Stimulated activated CD8-positive, alpha-beta memory T cell treated with anti-CD3 and anti-CD28 coated beads, Interleukin-12 subunit alpha, Interleukin-12 subunit beta, amount 100 ng/mL, for 24 hours (primary cell): Measurements from ENCODE around the gene PARD3B.

Experiments
- DNase-seq: peaks from one replicate; pipeline ENCODE4 v3.0.0-alpha.2; 2020; ENCODE audit errors: extremely low read depth

PARD3B gene

DNA sequence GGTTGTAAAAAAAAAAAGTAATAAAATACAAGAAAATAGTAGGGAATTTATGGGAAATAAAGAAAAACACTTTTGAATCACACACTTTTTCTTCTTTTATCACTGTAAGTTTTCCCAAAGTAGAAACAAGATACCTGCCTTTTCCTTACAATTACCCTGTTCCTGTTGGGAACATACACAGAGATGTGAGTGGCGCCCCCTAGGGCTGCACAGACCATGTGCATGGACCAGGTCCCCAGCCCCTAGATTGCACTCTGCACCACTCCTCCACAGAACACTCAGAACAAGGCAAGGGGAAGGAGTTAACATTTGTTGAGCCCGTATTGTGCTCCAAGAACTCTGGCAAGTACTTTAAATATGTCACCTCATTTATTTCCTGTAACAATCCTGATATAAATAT is 1018.4 kb downstream of the PARD3B start:
- no peak for DNase-seq

DNA sequence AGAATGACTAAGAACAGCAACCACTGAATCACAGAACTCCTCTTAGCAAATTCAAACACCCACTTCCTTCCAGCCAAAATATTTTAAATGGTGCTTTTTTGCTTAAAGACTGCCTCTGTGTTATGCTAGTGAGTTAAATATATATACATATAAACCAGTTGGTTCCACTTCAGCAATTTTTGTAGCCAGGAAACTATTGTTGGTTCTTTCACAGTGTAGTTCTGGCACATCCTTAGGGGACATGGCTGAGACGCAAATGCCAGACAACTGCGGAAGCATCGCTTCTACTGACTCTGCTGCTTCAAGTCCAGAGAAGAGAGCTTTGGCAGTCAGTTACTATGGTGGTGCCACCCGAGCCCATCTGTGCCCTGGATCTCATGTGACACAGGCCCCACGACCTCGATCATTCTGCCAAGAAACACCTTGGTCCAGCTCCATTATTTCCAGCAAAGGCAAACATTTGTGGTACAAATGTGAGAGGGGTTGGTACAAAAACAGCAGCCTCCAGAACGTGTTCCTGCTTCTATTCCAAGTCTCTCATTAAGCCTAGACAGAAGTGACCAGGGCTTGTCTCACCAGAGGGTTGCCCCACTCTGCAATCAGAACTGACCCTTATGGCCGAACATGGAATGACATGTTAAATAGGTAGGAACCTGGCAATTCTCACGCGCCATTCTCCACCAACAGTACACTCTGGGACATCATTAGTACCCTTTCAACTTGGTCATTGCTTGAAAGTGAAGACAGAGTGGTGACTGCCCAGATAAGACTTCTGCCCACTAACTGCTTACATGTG is 1019.3 kb downstream of the PARD3B start:
- no peak for DNase-seq

DNA sequence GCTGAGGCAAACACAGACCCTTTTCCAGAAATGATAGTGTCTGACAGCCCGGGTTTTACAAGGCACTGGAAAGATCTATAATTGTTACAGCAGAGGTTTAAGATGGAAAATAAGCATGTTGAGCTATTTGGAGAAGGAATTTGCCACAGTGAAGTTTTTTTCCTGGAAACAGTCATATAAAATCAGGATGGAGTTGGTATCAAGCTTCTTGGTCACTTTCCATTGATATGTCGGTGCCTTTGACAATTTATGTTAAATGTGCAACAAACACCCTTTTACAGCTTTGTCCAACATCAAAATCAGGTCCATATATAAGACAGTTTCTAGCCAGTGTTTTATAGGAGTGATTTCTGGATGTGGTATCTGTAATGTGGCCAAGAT is 1019.9 kb downstream of the PARD3B start:
- no peak for DNase-seq

DNA sequence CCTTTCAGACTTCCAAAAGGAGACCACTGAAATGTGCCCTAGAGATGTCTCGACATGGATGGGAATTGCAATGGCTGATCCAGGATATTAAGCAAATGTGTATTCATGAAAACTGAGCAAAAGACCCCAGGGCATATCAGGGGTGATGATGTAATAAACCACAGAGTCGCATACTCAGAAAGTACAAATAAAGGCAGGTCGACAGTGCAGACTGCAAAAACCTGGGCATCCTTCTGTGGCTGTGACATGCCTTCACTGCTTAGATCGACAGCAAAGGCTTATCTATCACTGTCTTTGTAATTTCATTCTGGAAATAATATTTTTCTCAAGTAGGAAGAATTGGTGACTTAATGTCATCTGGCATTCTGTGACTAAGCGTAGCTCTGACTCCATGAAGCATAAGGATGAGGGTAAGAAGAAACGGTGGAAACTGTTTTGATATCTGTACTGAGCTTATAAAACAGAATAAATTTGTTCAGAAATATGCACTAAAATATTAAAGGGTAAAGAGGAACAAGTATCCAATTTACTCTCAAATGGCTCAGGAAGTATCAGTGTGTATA is 1021.4 kb downstream of the PARD3B start:
- no peak for DNase-seq

DNA sequence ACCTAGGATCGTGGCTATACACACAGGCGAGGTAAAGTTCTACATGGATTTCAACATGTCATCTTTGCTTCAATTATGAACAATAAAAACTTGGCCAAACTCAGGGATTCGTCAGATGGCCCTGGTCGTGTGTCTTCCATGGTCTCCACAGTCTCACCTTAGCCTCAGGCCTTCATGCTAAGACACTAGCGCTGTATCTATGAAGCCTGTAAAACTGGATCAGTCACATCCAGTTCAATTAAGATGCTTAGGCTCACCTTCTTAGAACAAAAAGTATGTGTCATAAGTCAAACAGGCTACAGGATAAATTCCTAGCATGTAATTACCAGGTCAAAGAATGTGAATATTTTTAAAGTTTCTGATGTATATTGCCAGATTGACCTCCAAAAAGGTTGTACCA is 1023.3 kb downstream of the PARD3B start:
- no peak for DNase-seq

DNA sequence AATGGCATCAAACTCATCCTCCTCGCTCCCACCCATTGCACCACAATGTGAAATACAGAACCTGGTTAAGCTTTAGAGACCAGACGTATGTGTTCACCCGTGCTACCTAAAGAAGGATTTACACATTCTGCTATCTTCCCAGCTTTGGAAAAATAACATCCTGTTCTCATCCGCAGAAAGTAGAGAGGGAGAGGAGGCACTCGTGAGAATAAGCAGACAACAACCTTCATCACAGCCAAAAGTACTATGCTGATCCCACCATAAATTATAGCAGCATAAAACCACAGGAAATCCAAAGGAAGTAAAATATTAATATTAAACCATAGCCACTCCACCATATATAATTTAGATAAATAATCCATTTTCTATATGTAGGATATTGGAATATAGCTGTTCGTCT is 1025.4 kb downstream of the PARD3B start:
- no peak for DNase-seq

DNA sequence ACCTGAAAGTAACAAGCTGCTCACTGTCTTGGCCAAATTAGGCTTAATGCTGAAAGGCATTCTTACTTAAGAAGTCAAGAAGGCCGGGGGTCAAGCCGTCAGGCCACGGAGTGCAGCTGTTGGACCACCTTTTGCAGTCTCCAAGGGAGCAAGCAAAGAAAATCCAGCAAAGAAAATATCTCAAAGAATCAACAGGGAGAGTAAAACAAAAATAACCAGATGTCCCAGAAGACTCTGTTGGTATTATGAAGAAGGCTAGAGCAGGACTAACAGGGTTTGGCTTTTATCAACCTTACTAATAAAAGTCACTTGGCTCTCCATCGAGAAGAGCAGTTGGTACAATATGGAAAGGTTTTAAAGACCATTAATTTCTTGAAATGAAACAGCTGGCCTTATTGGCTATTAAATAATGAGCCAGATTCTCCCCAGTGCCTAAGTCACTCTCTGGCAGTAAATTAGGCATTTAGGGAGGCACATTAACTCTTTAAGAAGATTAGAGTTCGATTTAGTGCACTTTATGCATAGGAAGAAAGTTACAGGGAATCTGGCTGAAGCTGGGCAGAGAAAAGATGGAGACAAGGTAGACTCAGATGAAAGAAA is 1026.2 kb downstream of the PARD3B start:
- no peak for DNase-seq

DNA sequence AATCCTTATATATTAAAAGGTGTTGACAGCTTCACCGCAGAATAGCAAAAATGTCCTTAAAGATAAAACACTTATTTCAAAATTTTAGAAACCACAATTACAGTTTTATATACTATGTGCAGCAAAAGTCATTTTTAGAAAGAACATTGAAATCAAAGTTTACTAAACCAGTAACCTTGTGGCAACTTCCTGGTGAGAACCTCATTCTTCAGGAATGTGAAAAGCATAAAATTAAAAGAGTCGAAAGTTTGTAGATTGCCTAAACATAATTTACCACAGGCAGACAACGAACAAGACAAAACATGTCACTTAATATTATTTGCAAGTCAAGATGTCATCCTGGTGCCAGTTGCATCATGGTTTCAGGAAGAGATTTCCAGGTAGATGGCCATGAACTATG is 1028.7 kb downstream of the PARD3B start:
- DNase-seq = no peak

DNA sequence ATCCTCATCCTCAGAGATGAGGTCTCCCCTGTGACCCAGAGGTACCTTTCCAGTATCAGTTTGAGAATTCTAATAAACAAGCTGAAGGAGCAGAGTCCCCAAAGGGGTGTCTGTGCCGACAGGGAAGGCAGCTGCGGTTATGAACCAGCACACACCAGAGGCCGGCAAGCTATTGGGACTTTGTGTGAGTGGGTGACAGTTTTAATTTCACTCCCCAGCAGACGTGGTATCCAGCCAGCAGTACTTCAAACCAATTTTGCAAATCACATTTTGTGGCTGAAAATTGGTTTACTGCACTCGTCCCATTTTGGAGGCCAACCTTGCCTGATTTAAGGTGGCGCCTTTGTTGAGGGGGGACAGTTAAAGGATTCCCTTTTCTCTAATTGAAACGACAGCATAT is 1034.1 kb downstream of the PARD3B start:
- no peak for DNase-seq

DNA sequence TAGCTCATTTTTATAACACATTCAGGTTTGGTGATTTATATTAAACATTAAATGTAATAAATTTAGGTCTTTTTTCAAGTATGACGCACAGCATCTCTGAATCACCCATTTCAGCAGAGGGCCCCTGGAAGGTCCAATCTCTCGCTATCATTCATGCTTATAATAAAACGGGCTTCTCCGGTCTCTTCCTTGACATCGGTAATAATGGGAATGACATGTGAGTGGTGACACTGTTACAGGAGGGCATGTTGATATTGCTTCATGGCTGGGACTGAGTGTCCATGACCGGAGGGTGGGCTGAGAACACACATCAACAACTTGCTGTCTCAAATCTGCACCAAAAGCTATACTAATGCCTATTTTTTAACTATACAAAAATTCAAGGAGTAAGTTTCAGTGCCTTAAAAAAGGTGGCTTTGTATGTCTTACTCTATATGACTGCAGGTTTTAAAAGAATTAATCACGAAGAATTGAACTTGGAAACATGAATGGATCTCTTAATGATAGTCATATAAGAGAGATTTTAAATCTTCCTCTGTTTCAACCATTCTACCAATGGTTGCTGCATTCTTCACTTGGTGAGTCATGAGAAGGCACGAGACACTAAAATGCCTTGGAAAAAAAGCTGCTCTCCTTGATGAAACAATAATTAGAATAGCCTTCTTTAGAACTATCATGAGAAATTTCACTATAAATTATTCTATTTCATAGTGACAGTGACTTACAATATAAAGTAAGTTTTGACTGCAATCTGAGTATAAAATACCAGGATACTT is 1035.1 kb downstream of the PARD3B start:
- DNase-seq = no peak

DNA sequence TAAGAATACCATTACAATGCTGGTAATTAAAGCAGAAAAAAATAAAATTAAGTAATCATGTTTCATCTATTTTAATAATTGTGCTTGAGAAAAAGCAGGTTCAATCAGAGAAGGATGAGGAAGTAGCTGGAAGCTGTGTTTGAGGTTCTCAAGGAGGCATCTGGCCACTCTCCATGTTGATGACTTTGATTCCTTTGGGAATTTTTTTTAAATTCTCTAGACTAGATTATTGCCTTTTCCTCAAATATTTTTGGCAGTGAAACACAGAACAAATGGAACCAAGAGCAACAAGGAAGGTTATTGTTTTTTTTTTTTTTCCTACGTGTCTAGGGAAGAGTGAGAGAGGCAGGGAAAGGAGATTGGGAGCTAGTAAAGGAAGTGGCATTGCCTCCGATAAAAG is 1037.1 kb downstream of the PARD3B start:
- DNase-seq = no peak

DNA sequence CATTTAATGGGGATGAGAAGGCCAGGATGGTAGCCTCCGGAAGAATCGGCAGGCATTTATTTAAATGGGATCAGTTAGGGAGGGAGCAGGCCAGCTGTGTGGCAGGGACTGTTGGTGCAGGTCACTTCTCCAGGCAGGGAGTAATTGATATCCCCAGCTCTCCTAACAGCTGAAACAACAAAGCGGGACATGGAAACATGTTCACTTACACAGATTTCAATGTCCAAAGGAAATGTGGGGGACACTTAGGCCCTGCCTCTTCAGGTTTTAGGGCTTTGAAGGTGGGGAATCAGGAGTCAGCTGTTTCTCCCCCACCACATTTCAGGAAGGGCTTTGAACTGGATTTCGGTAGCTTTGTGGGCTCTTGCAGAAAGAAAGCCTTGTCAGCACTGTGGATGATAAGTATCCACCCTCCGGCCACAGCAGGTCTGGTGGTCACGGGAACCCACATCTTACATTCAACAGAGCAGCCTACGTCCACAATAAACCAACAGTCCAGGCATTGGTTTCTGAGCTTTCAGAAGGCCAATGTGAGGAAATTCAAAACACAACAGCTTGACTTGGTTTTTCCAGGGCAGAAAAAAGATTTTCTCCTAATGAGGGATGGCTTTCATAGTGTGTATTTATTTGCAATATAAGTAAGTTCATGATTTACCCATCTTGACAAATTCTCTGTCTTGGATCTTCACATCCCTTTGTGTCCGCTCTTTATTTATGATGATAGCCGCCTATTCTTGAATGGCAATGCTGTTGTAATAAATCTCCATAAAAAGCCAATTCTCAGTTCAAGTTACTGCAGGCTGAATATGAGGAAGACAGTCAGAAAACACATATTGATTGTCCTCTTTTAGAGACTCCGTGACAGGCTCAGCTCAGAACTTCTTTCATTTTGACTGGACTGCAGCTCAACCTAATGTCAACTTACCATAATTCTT is 1040.4 kb downstream of the PARD3B start:
- DNase-seq = no peak

DNA sequence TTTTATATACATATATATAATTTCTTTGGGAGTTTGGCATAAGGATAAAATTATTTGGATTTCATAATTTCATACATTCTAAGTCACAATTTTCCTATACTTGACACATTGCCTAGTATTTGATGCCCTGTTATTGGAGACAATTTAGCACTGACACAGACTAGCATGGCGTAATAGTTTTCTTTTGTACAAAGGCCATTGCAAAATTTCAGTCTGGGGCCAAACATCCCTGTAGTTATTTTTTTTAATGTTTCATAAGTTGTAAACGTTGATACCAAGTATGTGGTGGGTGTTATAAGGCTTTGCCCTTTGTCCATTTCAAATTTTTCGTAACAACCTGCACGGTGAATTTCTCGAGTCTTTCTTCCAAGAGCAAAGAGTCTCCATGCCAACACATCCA is 1041.4 kb downstream of the PARD3B start:
- DNase-seq = no peak

DNA sequence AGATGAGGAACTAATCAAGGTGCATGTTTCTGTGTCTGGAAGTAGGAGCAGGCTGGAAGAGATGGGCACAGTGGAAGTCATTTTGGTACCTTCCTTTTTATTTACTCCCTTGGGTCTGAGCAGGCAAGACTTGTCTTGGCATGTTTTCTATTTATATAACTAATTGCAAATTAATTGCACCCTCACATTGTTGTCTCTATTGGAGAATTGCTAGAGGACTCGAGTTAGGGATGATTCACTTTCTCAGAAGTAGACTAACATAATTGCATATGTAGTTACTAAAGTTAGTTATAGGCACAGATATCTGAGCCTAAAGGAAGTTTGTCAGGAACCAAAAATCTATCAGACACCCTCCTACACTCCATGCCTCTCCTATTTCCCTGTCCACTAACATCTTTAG is 1044.2 kb downstream of the PARD3B start:
- DNase-seq = no peak

DNA sequence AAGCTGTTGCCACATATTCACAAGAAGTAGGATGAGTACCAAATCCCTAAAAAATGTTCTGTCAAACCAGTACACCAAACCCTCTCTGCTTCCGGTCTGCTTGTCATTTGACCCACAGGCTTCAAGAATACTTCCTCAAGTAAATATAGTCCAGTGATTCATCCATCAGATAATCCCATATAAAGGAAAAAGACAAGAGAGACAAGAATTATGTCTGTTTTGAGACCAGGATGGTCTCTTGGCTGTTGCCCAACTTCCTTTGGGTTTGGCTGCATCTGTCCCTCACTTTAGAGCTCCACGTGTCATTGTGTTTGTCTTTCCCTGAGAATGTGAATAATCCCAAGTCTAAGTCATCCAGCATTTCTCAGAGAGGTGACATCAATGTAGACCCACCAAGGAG is 1045.5 kb downstream of the PARD3B start:
- no peak for DNase-seq

DNA sequence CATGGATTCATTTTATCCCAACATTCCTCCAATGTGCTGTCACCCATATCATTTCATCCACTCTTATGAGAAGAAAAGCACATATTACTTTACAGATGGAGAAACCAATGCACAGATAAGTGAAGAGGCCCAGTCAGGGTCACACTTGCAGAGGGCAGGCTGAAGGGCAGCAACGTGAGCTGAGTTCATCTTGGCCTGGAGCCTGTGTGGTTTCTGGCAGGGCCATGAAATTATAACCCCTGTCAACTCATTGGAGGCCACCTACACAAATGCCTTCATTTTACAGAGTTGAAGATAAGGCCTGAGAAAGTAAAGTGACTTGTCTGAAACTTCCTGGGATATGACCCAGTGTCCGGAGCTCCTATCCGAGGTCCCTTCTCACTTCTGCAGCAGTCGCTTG is 1048.6 kb downstream of the PARD3B start:
- DNase-seq = no peak

DNA sequence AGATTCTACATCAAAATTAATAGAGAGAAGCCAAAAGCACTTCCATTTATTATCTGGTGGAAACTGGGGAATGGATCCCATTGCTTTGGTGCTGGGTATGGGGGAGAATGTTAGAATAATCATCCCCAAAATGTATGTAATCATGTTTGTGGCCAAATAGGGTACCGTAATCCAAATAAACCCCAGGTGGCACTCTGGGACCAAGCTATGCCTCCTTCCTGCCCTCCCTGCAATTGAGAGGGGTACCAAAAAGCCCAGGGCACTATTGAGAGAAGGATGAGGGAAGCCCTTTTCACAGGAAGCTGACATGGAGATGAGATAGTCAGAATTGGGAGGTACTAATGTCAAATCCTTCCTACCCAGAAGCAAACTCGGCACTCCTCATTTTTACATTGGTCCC is 1051.3 kb downstream of the PARD3B start:
- DNase-seq = no peak

DNA sequence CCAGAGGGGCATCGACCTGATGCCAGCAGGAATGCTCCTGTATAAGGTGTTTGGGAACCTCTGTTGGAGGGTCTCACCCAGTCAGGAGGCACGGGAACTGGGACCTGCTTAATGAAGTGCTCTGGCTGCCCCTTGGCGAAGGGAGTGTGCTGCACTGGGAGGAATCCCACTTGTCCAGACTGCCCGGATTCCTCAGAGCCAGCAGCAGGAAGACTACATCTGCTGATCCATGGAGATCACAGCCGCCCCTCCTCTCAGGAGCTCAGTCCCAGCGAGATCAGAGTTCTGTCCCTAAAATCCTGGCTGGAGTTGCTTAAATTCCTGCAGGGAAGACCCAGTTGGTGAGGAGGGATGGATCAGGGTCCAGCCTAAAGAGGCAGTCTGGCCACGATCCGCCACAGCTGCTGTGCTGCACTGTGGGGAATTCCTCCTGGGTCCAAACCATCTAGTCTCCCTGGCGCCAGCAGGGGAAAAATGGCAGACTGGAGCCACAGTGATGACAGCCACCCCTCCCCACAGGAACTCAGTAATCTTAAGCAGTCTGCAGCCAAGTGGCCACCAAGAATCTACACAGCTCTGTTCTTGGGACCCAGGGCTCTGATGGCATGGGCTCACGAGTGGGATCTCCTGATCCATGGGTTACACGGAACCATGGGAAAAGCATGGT is 1060.5 kb downstream of the PARD3B start:
- DNase-seq = no peak

DNA sequence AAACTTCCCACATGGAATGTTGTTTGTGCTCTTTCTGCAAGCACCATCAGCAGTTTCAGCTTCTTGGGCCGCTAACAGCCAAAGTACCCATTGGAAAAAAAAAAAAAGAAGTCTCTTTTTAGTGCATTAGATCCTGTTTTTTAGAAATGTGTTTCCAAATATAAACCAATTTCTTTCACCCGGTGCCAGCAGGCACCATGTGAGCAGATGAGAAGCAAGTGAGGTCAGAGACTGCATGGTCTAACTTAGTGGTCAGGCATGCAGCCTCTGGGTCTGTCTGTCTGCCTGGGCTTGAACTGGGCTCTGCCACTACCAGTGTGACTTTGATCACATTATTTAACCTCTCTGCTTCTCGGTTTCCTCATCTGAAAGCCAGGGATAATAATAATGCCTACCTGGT is 1061.9 kb downstream of the PARD3B start:
- DNase-seq = no peak

DNA sequence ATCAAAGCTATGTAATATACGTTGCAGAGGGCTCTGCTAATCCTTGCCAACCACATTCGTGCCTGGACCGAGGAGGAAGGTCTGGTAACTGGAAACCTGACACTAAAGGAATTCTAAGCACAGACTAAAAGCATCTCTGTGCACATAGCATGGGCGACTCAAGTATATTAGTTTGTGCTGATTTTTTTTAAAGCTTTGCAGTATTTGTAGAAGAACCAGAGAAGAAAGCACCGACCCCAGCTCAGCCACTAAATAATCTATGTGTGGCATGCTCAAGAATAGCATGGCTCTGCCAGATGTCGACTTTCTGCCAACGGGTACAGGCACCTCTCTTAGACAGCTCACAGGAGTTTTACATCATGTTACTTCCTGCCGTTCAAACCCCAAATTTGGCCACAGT is 1063.8 kb downstream of the PARD3B start:
- DNase-seq = no peak

DNA sequence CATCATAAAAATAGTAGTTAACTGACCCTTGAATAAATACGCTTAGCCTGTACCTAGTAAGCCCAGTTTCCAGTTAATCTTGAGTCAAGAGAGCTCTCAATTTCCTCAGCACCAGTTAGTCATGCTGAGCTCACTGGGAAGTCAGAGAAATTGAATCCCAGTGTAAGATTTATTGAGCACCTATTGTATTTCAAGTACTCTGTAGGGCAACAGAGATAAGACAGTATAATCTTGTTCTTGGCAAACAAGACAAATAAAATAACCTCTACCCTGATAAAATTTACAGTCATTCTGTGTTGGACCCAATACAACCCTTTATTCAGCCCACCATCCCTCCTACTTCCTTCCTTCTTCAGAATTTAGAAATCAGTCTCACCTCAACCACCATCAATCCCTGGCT is 1065.2 kb downstream of the PARD3B start:
- DNase-seq = no peak
